B cell (primary cell): ENCODE data around the gene RAB12. TPM values are rescaled to one million over a fixed set of nuclear protein-coding genes. Genes with fewer than 3 reads are reported as not detected.

Experiments
- ATAC-seq: fragments of 200-7000 bp; cut with Tn5 transposase; one replicate; pipeline ENCODE4 v1.10.0; 2021; ENCODE audit warnings: low read depth, mild to moderate bottlenecking, moderate number of reproducible peaks, moderate library complexity
- CTCF ChIA-PET: fragments of 350-600 bp; sonication (Branson Sonifier 250); formaldehyde crosslinking; loops from one replicate; lab custom pipeline; 2021; ENCODE audit warnings: antibody characterized with exemption, inconsistent platforms; lab: Charles Lee
- POLR2A ChIA-PET: fragments of 350-600 bp; sonication (Branson Sonifier 250); formaldehyde crosslinking; loops from one replicate; lab custom pipeline; 2021; ENCODE audit warnings: antibody characterized with exemption; lab: Charles Lee
- DNase-seq: peaks from one replicate; pipeline ENCODE4 v3.0.0; 2013
- H2AFZ ChIP-seq: 2 replicates; pipeline ENCODE4 v1.6.1; 2012; ENCODE audit warnings: mild to moderate bottlenecking, low read depth, low read length; ENCODE audit not compliant: insufficient read depth, poor library complexity, severe bottlenecking
- H3K27ac ChIP-seq, 2 donors: 1 replicate in 1 of 2; 2 replicates in 1 of 2; pipeline ENCODE4 v1.5.1; 2012 to 2013; ENCODE audit warnings: low read length in 2 of 2, mild to moderate bottlenecking in 2 of 2, moderate library complexity in 1 of 2
- H3K27me3 ChIP-seq, 4 experiments: fragments of 200-600 bp in 1 of 4; sonication (generic) in 1 of 4; replicated peaks in 1 of 4; 1 replicate in 2 of 4; 2 replicates in 2 of 4; pipeline versions ENCODE4 v1.6.1 to v1.7.0; 2013 to 2016; ENCODE audit warnings: low read length in 3 of 4, mild to moderate bottlenecking in 2 of 4, mixed read lengths in 1 of 4, moderate library complexity in 1 of 4; ENCODE audit not compliant: insufficient read depth in 4 of 4, control insufficient read depth in 3 of 4; ENCODE audit errors: control extremely low read depth in 1 of 4
- H3K36me3 ChIP-seq, 2 experiments: replicated peaks in 1 of 2; 1 replicate in 1 of 2; 2 replicates in 1 of 2; pipeline versions ENCODE4 v1.6.1 to v1.7.1; 2013; ENCODE audit warnings: low read length in 1 of 2; ENCODE audit not compliant: insufficient read depth in 2 of 2, control insufficient read depth in 1 of 2; ENCODE audit errors: control extremely low read depth in 1 of 2, extremely low read depth in 1 of 2
- H3K4me1 ChIP-seq, 2 donors: fragments of 200-600 bp in 1 of 2; sonication (generic) in 1 of 2; 1 replicate in 1 of 2; 2 replicates in 1 of 2; pipeline versions ENCODE4 v1.5.1 to v1.6.1; 2013 to 2017; ENCODE audit warnings: low read length in 2 of 2; ENCODE audit not compliant: control insufficient read depth in 2 of 2, insufficient read depth in 2 of 2
- H3K4me2 ChIP-seq: replicated peaks from 2 replicates; pipeline ENCODE3; 2012; ENCODE audit warnings: mild to moderate bottlenecking, low read depth, low read length; ENCODE audit not compliant: poor library complexity, severe bottlenecking
- H3K4me3 ChIP-seq, 5 experiments: fragments of 200-600 bp in 1 of 5; sonication (generic) in 1 of 5; 1 replicate in 3 of 5; 2 replicates in 2 of 5; pipeline versions ENCODE4 v1.5.1 to v1.7.0; 2011 to 2016; ENCODE audit warnings: low read length in 4 of 5, mild to moderate bottlenecking in 4 of 5, low read depth in 2 of 5, control low read depth in 1 of 5, moderate library complexity in 1 of 5; ENCODE audit not compliant: insufficient read depth in 1 of 5; ENCODE audit errors: control extremely low read depth in 1 of 5, extremely low read depth in 1 of 5
- H3K79me2 ChIP-seq: fragments of 200-600 bp; sonication (generic); one replicate; pipeline ENCODE4 v1.6.0; 2016; ENCODE audit warnings: low read length; ENCODE audit not compliant: control insufficient read depth, insufficient read depth
- H3K9ac ChIP-seq: fragments of 200-600 bp; sonication (generic); 2 replicates; pipeline ENCODE4 v1.6.1; 2017; ENCODE audit warnings: mild to moderate bottlenecking, low read length, moderate library complexity
- H3K9me3 ChIP-seq, 3 donors: one replicate each; pipeline versions ENCODE4 v1.6.1 to v1.7.1; 2013; ENCODE audit warnings: low read length in 2 of 3; ENCODE audit not compliant: control insufficient read depth in 2 of 3, insufficient read depth in 1 of 3; ENCODE audit errors: control extremely low read depth in 1 of 3
- H4K20me1 ChIP-seq: 2 replicates; pipeline ENCODE4 v1.6.0; 2012; ENCODE audit warnings: mild to moderate bottlenecking, low read length; ENCODE audit not compliant: insufficient read depth, control insufficient read depth, poor library complexity, severe bottlenecking
- H3K27ac Mint-ChIP-seq: one replicate; pipeline ENCODE4 v1.8.0; 2021; ENCODE audit warnings: mixed read lengths
- H3K27me3 Mint-ChIP-seq: one replicate; pipeline ENCODE4 v1.8.0; 2021; ENCODE audit warnings: mixed read lengths
- H3K4me1 Mint-ChIP-seq: one replicate; pipeline ENCODE4 v1.8.0; 2021; ENCODE audit warnings: mixed read lengths
- H3K4me3 Mint-ChIP-seq: one replicate; pipeline ENCODE4 v1.8.0; 2021; ENCODE audit warnings: mixed read lengths
- H3K9me3 Mint-ChIP-seq: one replicate; pipeline ENCODE4 v1.8.0; 2022; ENCODE audit warnings: mixed read lengths; ENCODE audit not compliant: insufficient read depth
- EZH2 ChIP-seq: IDR thresholded peaks from 2 replicates; pipeline ENCODE4 v1.6.1; 2012; ENCODE audit warnings: borderline replicate concordance, low read depth, mild to moderate bottlenecking, moderate library complexity, low read length; ENCODE audit not compliant: insufficient read depth, poor library complexity, severe bottlenecking
- WGBS: methylation state at CpG from one replicate; pipeline ENCODE4 v1.1.5; 2013; ENCODE audit warnings: missing lambda C conversion rate; ENCODE audit not compliant: insufficient coverage; 5-methylcytosine and 5-hydroxymethylcytosine counted together
- intact Hi-C: fragments of 100-400 bp; cut with micrococcal nuclease; formaldehyde crosslinking; loops from one replicate; pipeline ENCODE4 v1.10.0; 2022
- polyA minus RNA-seq: library from RNA; depleted of rRNA, polyadenylated mRNA; stranded (reverse); fragments of >200 nt; gene quantifications from 2 replicates; pipeline ENCODE4 v1.2.3, GENCODE V29; 2012
- polyA plus RNA-seq: library from polyadenylated mRNA; depleted of rRNA; stranded (reverse); fragments of >200 nt; gene quantifications from 2 replicates; pipeline ENCODE4 v1.2.3, GENCODE V29; 2012
- total RNA-seq, 2 donors: library from RNA; stranded (reverse); fragments of 120-200 nt in 1 of 2; gene quantifications; 1 replicate in 1 of 2; 2 replicates in 1 of 2; pipeline versions ENCODE4 v1.2.3 to v1.2.4, GENCODE V29; 2013 to 2022
- TF ChIP-seq, protein P1 (sequence below): fragments of 200-600 bp; IDR thresholded peaks from one replicate; pipeline ENCODE4 v1.8.0; 2022; ENCODE audit warnings: antibody characterized with exemption, mild to moderate bottlenecking

RAB12 gene
- 38.7 and 40.9 TPM in 2 replicates for total RNA-seq
- total RNA-seq (2013), result 33.2 TPM
- 12.8 and 24.0 TPM in 2 replicates for polyA plus RNA-seq
- polyA minus RNA-seq, result 12.0 and 13.5 TPM in 2 replicates

GRCh38 chr18:8608795-8609658, at the start of gene RAB12:
TSS of gene RAB12 (plus strand) at chr18:8609437. CDS start at chr18:8609440, 3 bp downstream.
- WGBS, result 4% methylated on average over 86 of the region's 95 CpGs
- Mint-ChIP-seq H3K4me3 (peak within 1 kb of the TSS; percentile 91), H3K27me3 (no peaks in the 10 kb centered on the region), H3K9me3 (no peaks in the 10 kb centered on the region), H3K4me1 (peaks cover 72% of the 10 kb centered on the region), H3K27ac (peak within 1 kb of the TSS; percentile 87)
- H3K27ac ChIP-seq, result peak within 1 kb of the TSS; percentile 42 to 72
- peaks cover 45% of the 10 kb centered on the region for H3K79me2 ChIP-seq
- peak within 1 kb of the TSS; percentile 98 for H3K4me2 ChIP-seq
- peak within 1 kb of the TSS; percentile 84 for H3K9ac ChIP-seq
- H4K20me1 ChIP-seq, result peaks cover 40% of the 10 kb centered on the region
- ChIA-PET CTCF (interaction anchor here (1.1 to 3.7 kb wide), 5 partner anchors 9 to 379 kb away, joined by 3 to 22 read pairs (median 11); no protein-coding TSS in a partner anchor), POLR2A (interaction anchor here (0.5 kb wide), 1 partner anchor 78 kb away, joined by 5 read pairs; no protein-coding TSS in a partner anchor)
- peak; percentile 83 for ATAC-seq
- H2AFZ ChIP-seq, result peak within 1 kb of the TSS; percentile 98
- H3K4me3 ChIP-seq, result peak within 1 kb of the TSS; percentile 40 to 88 (median 76)
- intact Hi-C loops, result loop anchor here (1.0 to 10.0 kb wide), 6 partner anchors 8 to 1916 kb away; partner anchors contain the start of genes MTCL1, NAPG and PPP4R1
- DNase-seq, result peak; percentile 90
- TF ChIP-seq, protein P1, sequence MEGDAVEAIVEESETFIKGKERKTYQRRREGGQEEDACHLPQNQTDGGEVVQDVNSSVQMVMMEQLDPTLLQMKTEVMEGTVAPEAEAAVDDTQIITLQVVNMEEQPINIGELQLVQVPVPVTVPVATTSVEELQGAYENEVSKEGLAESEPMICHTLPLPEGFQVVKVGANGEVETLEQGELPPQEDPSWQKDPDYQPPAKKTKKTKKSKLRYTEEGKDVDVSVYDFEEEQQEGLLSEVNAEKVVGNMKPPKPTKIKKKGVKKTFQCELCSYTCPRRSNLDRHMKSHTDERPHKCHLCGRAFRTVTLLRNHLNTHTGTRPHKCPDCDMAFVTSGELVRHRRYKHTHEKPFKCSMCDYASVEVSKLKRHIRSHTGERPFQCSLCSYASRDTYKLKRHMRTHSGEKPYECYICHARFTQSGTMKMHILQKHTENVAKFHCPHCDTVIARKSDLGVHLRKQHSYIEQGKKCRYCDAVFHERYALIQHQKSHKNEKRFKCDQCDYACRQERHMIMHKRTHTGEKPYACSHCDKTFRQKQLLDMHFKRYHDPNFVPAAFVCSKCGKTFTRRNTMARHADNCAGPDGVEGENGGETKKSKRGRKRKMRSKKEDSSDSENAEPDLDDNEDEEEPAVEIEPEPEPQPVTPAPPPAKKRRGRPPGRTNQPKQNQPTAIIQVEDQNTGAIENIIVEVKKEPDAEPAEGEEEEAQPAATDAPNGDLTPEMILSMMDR, result peak; percentile 73
- no peak for TF ChIP-seq EZH2
- peaks cover 0 to 5% of the 10 kb centered on the region in 2 experiments for H3K36me3 ChIP-seq
- H3K27me3 ChIP-seq, result no peaks in the 10 kb centered on the region
- H3K4me1 ChIP-seq, result peaks cover 60 to 62% of the 10 kb centered on the region in 2 donors
- H3K9me3 ChIP-seq, result no peaks in the 10 kb centered on the region
